CD14-positive monocyte (primary cell): Measurements from ENCODE around the gene RSPH1. TPM values are rescaled to one million over a fixed set of nuclear protein-coding genes. Genes with fewer than 3 reads are reported as not detected.

Experiments
- DNase-seq, 3 donors: peaks; one replicate each; pipeline ENCODE4 v3.0.0-alpha.2; 2011 to 2022
- H2AFZ ChIP-seq: 2 replicates; pipeline ENCODE4 v1.6.0; 2012; ENCODE audit warnings: mild to moderate bottlenecking, low read depth, low read length, inconsistent platforms; ENCODE audit not compliant: insufficient read depth, poor library complexity, severe bottlenecking
- H3K27ac ChIP-seq, 2 donors: 1 replicate in 1 of 2; 2 replicates in 1 of 2; pipeline ENCODE4 v1.5.1; 2012 to 2013; ENCODE audit warnings: low read length in 2 of 2, control low read depth in 1 of 2, inconsistent platforms in 1 of 2, low read depth in 1 of 2, mild to moderate bottlenecking in 1 of 2
- H3K27me3 ChIP-seq, 2 donors: one replicate each; pipeline versions ENCODE4 v1.6.0 to v1.6.1; 2011 to 2013; ENCODE audit warnings: low read length in 2 of 2; ENCODE audit not compliant: control insufficient read depth in 2 of 2, insufficient read depth in 2 of 2
- H3K36me3 ChIP-seq, 2 donors: replicated peaks in 1 of 2; 1 replicate in 1 of 2; 2 replicates in 1 of 2; pipeline versions ENCODE4 v1.5.1 to v1.6.1; 2012 to 2013; ENCODE audit warnings: low read length in 2 of 2, control low read depth in 1 of 2, inconsistent platforms in 1 of 2, mild to moderate bottlenecking in 1 of 2; ENCODE audit not compliant: insufficient read depth in 2 of 2, control insufficient read depth in 1 of 2
- H3K4me1 ChIP-seq, 2 donors: 1 replicate in 1 of 2; 2 replicates in 1 of 2; pipeline versions ENCODE4 v1.5.1 to v1.6.1; 2012 to 2013; ENCODE audit warnings: low read length in 2 of 2, control low read depth in 1 of 2, inconsistent platforms in 1 of 2, mild to moderate bottlenecking in 1 of 2, moderate library complexity in 1 of 2; ENCODE audit not compliant: insufficient read depth in 2 of 2, control insufficient read depth in 1 of 2
- H3K4me2 ChIP-seq: replicated peaks from 2 replicates; pipeline ENCODE3; 2012; ENCODE audit warnings: low read length, moderate library complexity, mild to moderate bottlenecking; ENCODE audit not compliant: poor library complexity, severe bottlenecking; ENCODE audit errors: extremely low read depth
- H3K4me3 ChIP-seq, 3 experiments: fragments of 200-600 bp in 1 of 3; sonication (generic) in 1 of 3; replicated peaks in 1 of 3; 1 replicate in 2 of 3; 2 replicates in 1 of 3; pipeline ENCODE4 v1.5.1; 2011 to 2013; ENCODE audit warnings: low read length in 3 of 3, mild to moderate bottlenecking in 3 of 3, control low read depth in 2 of 3, low read depth in 2 of 3, inconsistent platforms in 1 of 3, moderate library complexity in 1 of 3
- H3K79me2 ChIP-seq: 2 replicates; pipeline ENCODE4 v1.6.0; 2012; ENCODE audit warnings: mild to moderate bottlenecking, control low read depth, inconsistent platforms, low read length, moderate library complexity; ENCODE audit not compliant: insufficient read depth
- H3K9ac ChIP-seq: 2 replicates; pipeline ENCODE4 v1.6.0; 2017; ENCODE audit warnings: low read length, mild to moderate bottlenecking; ENCODE audit not compliant: insufficient read depth, poor library complexity, severe bottlenecking
- H3K9me3 ChIP-seq, 2 donors: replicated peaks in 1 of 2; 1 replicate in 1 of 2; 2 replicates in 1 of 2; pipeline versions ENCODE4 v1.5.1 to v1.6.1; 2012 to 2013; ENCODE audit warnings: low read length in 2 of 2, control low read depth in 1 of 2; ENCODE audit not compliant: control insufficient read depth in 1 of 2, insufficient read depth in 1 of 2
- H4K20me1 ChIP-seq: 2 replicates; pipeline ENCODE4 v1.6.0; 2012; ENCODE audit warnings: mild to moderate bottlenecking, low read length, control low read depth, moderate library complexity; ENCODE audit not compliant: insufficient read depth
- H3K27ac Mint-ChIP-seq, 7 donors: one replicate each; pipeline ENCODE4 v1.8.0; 2020; ENCODE audit warnings: mild to moderate bottlenecking in 7 of 7, mixed read lengths in 7 of 7, moderate library complexity in 6 of 7, inconsistent platforms in 2 of 7
- H3K27me3 Mint-ChIP-seq, 3 donors: one replicate each; pipeline ENCODE4 v1.8.0; 2021 to 2022; ENCODE audit warnings: low read depth in 3 of 3, mild to moderate bottlenecking in 3 of 3, mixed read lengths in 3 of 3, moderate library complexity in 3 of 3, inconsistent platforms in 1 of 3
- H3K36me3 Mint-ChIP-seq, 2 donors: one replicate each; pipeline ENCODE4 v1.8.0; 2020; ENCODE audit warnings: mixed read lengths in 2 of 2, inconsistent platforms in 1 of 2, mild to moderate bottlenecking in 1 of 2
- H3K4me1 Mint-ChIP-seq: one replicate; pipeline ENCODE4 v1.8.0; 2020; ENCODE audit warnings: mild to moderate bottlenecking, mixed read lengths
- H3K4me3 Mint-ChIP-seq, 2 donors: one replicate each; pipeline ENCODE4 v1.8.0; 2020; ENCODE audit warnings: mild to moderate bottlenecking in 2 of 2, mixed read lengths in 2 of 2, moderate library complexity in 1 of 2
- H3K9me3 Mint-ChIP-seq, 7 donors: one replicate each; pipeline ENCODE4 v1.8.0; 2020 to 2022; ENCODE audit warnings: mixed read lengths in 7 of 7, mild to moderate bottlenecking in 6 of 7, moderate library complexity in 6 of 7, inconsistent platforms in 2 of 7
- CTCF ChIP-seq: fragments of 200-600 bp; IDR thresholded peaks from one replicate; pipeline ENCODE4 v1.8.0; 2022; ENCODE audit warnings: antibody characterized with exemption, mild to moderate bottlenecking
- WGBS: methylation state at CpG from one replicate; pipeline ENCODE4 v1.1.5; 2013; ENCODE audit warnings: missing lambda C conversion rate; ENCODE audit not compliant: insufficient coverage; 5-methylcytosine and 5-hydroxymethylcytosine counted together
- intact Hi-C, 2 donors: fragments of 100-400 bp; cut with micrococcal nuclease; formaldehyde crosslinking; loops; one replicate each; pipeline versions ENCODE4 v1.15.0 to v1.15.1; 2023
- polyA plus RNA-seq, 3 donors: library from polyadenylated mRNA; depleted of rRNA in 1 of 3; unstranded in 2 of 3; stranded (reverse) in 1 of 3; fragments of 300-500 nt in 2 of 3; fragments of >200 nt in 1 of 3; fragmentation: Illumina TruSeq in 2 of 3; gene quantifications; 1 replicate in 2 of 3; 2 replicates in 1 of 3; pipeline ENCODE4 v1.2.3, GENCODE V29; 2012 to 2021

Gene RSPH1
- polyA plus RNA-seq, 3 donors = 0.03 TPM; not detected in 2

GRCh38 chr21:42441963-42442362, 54.1 kb downstream of the RSPH1 start:
- 100% methylated on average over 3 of the region's 6 CpGs for WGBS
- no peaks in the 10 kb centered on the region for H3K36me3 Mint-ChIP-seq
- Histone ChIP-seq H3K27ac (no peak overlapping the region), H3K4me3 (no peak overlapping the region), H3K27me3 (no peaks in the 10 kb centered on the region), H3K79me2 (no peaks in the 10 kb centered on the region), H4K20me1 (no peaks in the 10 kb centered on the region), H3K36me3 (no peaks in the 10 kb centered on the region), H3K9me3 (no peaks in the 10 kb centered on the region), H3K9ac (no peak overlapping the region), H3K4me2 (no peak overlapping the region), H2AFZ (no peak overlapping the region), H3K4me1 (no peaks in the 10 kb centered on the region)
- peaks cover 0 to 4% (median 0%) of the 10 kb centered on the region in 7 donors for H3K9me3 Mint-ChIP-seq
- H3K4me1 Mint-ChIP-seq = no peaks in the 10 kb centered on the region
- no peak overlapping the region for H3K27ac Mint-ChIP-seq
- intact Hi-C loops = loop anchor here in 1 of 2 donors (10.0 kb wide), 1 partner anchor 297 kb away; no protein-coding TSS in a partner anchor
- TF ChIP-seq CTCF = no peak
- no peak for DNase-seq
- no peak overlapping the region for H3K4me3 Mint-ChIP-seq
- peaks cover 0 to 1% (median 0%) of the 10 kb centered on the region in 3 donors for H3K27me3 Mint-ChIP-seq

- H3K4me1 Mint-ChIP-seq = no peaks in the 10 kb centered on the region
Observed at GRCh38 chr21:42440187-42440792, 55.7 kb downstream of the RSPH1 start.

More at GRCh38 chr21:42440187-42440792, 55.7 kb downstream of the RSPH1 start:
- H3K9me3 ChIP-seq = no peaks in the 10 kb centered on the region
- H3K4me1 ChIP-seq = no peaks in the 10 kb centered on the region
- WGBS = 93% methylated on average over 11 of the region's 12 CpGs
- no peak overlapping the region for H3K4me2 ChIP-seq
- H3K27me3 Mint-ChIP-seq = no peaks in the 10 kb centered on the region
- H3K4me3 ChIP-seq = no peak overlapping the region
- H4K20me1 ChIP-seq = no peaks in the 10 kb centered on the region
- no peaks in the 10 kb centered on the region for H3K79me2 ChIP-seq
- H3K36me3 ChIP-seq = no peaks in the 10 kb centered on the region
- DNase-seq = no peak
- no peak overlapping the region for H2AFZ ChIP-seq
- TF ChIP-seq CTCF = no peak
- H3K27ac Mint-ChIP-seq = peak overlapping the region in 1 of 7 donors; percentile 48
- no peaks in the 10 kb centered on the region for H3K27me3 ChIP-seq
- H3K4me3 Mint-ChIP-seq = no peak overlapping the region
- intact Hi-C loops = loop anchor here in 1 of 2 donors (10.0 kb wide), 1 partner anchor 295 kb away; no protein-coding TSS in a partner anchor
- peaks cover 0 to 5% (median 3%) of the 10 kb centered on the region in 7 donors for H3K9me3 Mint-ChIP-seq
- H3K9ac ChIP-seq = no peak overlapping the region
- no peaks in the 10 kb centered on the region for H3K36me3 Mint-ChIP-seq
- no peak overlapping the region for H3K27ac ChIP-seq
